Measurements from ENCODE around the gene WWOX. TPM values are rescaled to one million over a fixed set of nuclear protein-coding genes. Genes with fewer than 3 reads are reported as not detected.

Gene WWOX
- total RNA-seq, 1 donor from 2014 or later: 7.3 TPM

GRCh38 chr16:78817200-78817739, 717.8 kb downstream of the WWOX start:
- Histone ChIP-seq H3K4me3 (ENCODE audit: insufficient read depth, low read depth, low read length) (no peak overlapping the region), H3K9me3 (ENCODE audit: insufficient read depth, low read depth, low read length) (peaks cover 5% of the 10 kb centered on the region), H3K27me3 (ENCODE audit: insufficient read depth, low read length) (no peaks in the 10 kb centered on the region), H3K79me2 (ENCODE audit: insufficient read depth, low read length) (no peaks in the 10 kb centered on the region), H4K20me1 (ENCODE audit: insufficient read depth, low read length) (no peaks in the 10 kb centered on the region), H3K4me1 (ENCODE audit: insufficient read depth, low read length) (no peaks in the 10 kb centered on the region), H3K36me3 (ENCODE audit: insufficient read depth, low read length) (no peaks in the 10 kb centered on the region), H3K9ac (ENCODE audit: low read length) (no peak overlapping the region), H3K27ac (ENCODE audit: low read depth, low read length) (no peak overlapping the region), H3K4me2 (ENCODE audit: low read length) (no peak overlapping the region), H2AFZ (ENCODE audit: low read depth, low read length) (no peak overlapping the region)
- Mint-ChIP-seq H3K4me3 (ENCODE audit: unreplicated experiment) (no peak overlapping the region), H3K27me3 (ENCODE audit: low read depth, unreplicated experiment) (peaks cover 8% of the 10 kb centered on the region), H3K36me3 (ENCODE audit: low read depth, unreplicated experiment) (no peaks in the 10 kb centered on the region), H3K9me3 (ENCODE audit: unreplicated experiment) (no peaks in the 10 kb centered on the region), H3K27ac (ENCODE audit: unreplicated experiment) (no peak overlapping the region), H3K4me1 (ENCODE audit: low read depth, unreplicated experiment) (no peaks in the 10 kb centered on the region)
- TF ChIP-seq CTCF (IDR thresholded peaks at IDR 0.05; ENCODE audit: insufficient read depth, low read depth, low read length) (no peak), EZH2 (IDR thresholded peaks at IDR 0.05; ENCODE audit: insufficient read depth, low read length) (no peak)
- DNase-seq (ENCODE audit: low read depth): no peak
- no peak for FAIRE-seq

DNA sequence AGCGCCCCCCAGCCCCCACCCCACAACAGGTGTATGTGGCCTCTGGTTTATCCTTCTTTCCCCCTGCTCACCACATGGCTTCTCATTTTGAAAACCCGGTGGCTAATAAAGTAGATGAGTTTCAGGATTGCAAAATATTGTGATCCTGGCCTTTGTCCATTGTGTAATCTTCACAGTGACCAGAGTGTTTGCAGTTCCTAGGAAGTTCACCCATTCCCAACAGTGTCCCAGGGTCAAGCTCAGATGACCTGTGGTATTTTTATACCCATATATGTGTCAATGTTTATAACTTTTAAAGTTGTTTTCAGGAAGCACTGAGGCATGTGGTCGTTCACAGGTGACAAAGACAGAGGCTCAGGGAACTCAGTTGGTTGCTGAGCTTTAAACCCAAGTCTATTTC, 721.9 kb downstream of the WWOX start:
- no peak for TF ChIP-seq EZH2 (IDR thresholded peaks at IDR 0.05; ENCODE audit: insufficient read depth, low read length)
- TF ChIP-seq CTCF (IDR thresholded peaks at IDR 0.05; ENCODE audit: insufficient read depth, low read depth, low read length): no peak
- no peaks in the 10 kb centered on the region for H4K20me1 ChIP-seq (ENCODE audit: insufficient read depth, low read length)
- DNase-seq (ENCODE audit: low read depth) (no peak), FAIRE-seq (no peak)
- H3K4me2 ChIP-seq (ENCODE audit: low read length): no peak overlapping the region
- H3K27ac Mint-ChIP-seq (ENCODE audit: unreplicated experiment): no peak overlapping the region
- H3K9me3 ChIP-seq (ENCODE audit: insufficient read depth, low read depth, low read length): peaks cover 5% of the 10 kb centered on the region
- no peak overlapping the region for H3K9ac ChIP-seq (ENCODE audit: low read length)
- peaks cover 2% of the 10 kb centered on the region for H3K27me3 Mint-ChIP-seq (ENCODE audit: low read depth, unreplicated experiment)
- H3K9me3 Mint-ChIP-seq (ENCODE audit: unreplicated experiment): no peaks in the 10 kb centered on the region
- H3K4me3 ChIP-seq (ENCODE audit: insufficient read depth, low read depth, low read length): no peak overlapping the region
- no peaks in the 10 kb centered on the region for H3K79me2 ChIP-seq (ENCODE audit: insufficient read depth, low read length)
- no peaks in the 10 kb centered on the region for H3K36me3 Mint-ChIP-seq (ENCODE audit: low read depth, unreplicated experiment)
- H3K4me3 Mint-ChIP-seq (ENCODE audit: unreplicated experiment): no peak overlapping the region
- no peaks in the 10 kb centered on the region for H3K27me3 ChIP-seq (ENCODE audit: insufficient read depth, low read length)
- H3K4me1 Mint-ChIP-seq (ENCODE audit: low read depth, unreplicated experiment): no peaks in the 10 kb centered on the region
- H2AFZ ChIP-seq (ENCODE audit: low read depth, low read length): no peak overlapping the region
- no peaks in the 10 kb centered on the region for H3K36me3 ChIP-seq (ENCODE audit: insufficient read depth, low read length)
- no peaks in the 10 kb centered on the region for H3K4me1 ChIP-seq (ENCODE audit: insufficient read depth, low read length)
- H3K27ac ChIP-seq (ENCODE audit: low read depth, low read length): no peak overlapping the region

- Histone ChIP-seq H3K27me3 (ENCODE audit: insufficient read depth, low read length) (no peaks in the 10 kb centered on the region), H3K79me2 (ENCODE audit: insufficient read depth, low read length) (no peaks in the 10 kb centered on the region), H3K9ac (ENCODE audit: low read length) (no peak overlapping the region), H3K9me3 (ENCODE audit: insufficient read depth, low read depth, low read length) (peaks cover 5% of the 10 kb centered on the region), H2AFZ (ENCODE audit: low read depth, low read length) (no peak overlapping the region), H3K36me3 (ENCODE audit: insufficient read depth, low read length) (no peaks in the 10 kb centered on the region), H4K20me1 (ENCODE audit: insufficient read depth, low read length) (no peaks in the 10 kb centered on the region), H3K4me1 (ENCODE audit: insufficient read depth, low read length) (no peaks in the 10 kb centered on the region), H3K27ac (ENCODE audit: low read depth, low read length) (no peak overlapping the region), H3K4me2 (ENCODE audit: low read length) (no peak overlapping the region), H3K4me3 (ENCODE audit: insufficient read depth, low read depth, low read length) (no peak overlapping the region)
- Mint-ChIP-seq H3K4me1 (ENCODE audit: low read depth, unreplicated experiment) (no peaks in the 10 kb centered on the region), H3K27me3 (ENCODE audit: low read depth, unreplicated experiment) (peaks cover 9% of the 10 kb centered on the region), H3K9me3 (ENCODE audit: unreplicated experiment) (no peaks in the 10 kb centered on the region), H3K27ac (ENCODE audit: unreplicated experiment) (no peak overlapping the region), H3K4me3 (ENCODE audit: unreplicated experiment) (no peak overlapping the region), H3K36me3 (ENCODE audit: low read depth, unreplicated experiment) (no peaks in the 10 kb centered on the region)
- FAIRE-seq (no peak), DNase-seq (ENCODE audit: low read depth) (no peak)
- TF ChIP-seq EZH2 (IDR thresholded peaks at IDR 0.05; ENCODE audit: insufficient read depth, low read length) (no peak), CTCF (IDR thresholded peaks at IDR 0.05; ENCODE audit: insufficient read depth, low read depth, low read length) (no peak)
These were observed 723.1 kb downstream of the WWOX start for GRCh38 chr16:78822509-78822908.
